Measurements from ENCODE around the gene OR10H1.

OR10H1 gene

DNA sequence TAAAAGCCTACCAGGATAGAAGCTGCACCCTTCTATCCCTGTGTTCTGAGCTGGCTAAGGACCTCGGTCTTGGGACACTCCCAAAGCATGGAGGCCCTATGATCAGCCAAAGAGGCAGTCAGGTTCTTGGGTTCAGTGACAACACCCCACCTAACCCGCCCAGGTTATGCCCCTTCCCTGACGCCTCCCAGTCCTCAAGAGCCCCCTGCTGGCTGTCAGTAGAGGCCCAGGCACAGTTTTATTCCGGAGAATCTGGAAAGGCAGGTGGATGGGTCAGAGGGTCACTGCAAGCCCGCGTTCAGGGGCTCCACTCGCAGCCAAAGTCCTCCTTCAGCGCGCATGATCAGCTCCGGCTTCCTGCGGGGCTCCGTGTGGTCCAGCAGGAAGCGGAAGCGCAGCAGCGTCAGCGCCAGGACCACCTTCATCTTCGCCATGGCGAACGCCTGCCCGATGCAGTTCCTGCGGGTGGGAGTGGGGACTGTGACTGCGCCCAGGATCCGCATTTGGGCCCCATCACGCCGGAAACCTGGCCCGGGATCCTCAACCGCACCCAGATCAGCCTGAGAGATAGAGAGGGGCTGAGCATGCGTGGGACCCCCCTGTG lies 55.4 kb downstream of the OR10H1 start:
- no peak for DNase-seq

DNA sequence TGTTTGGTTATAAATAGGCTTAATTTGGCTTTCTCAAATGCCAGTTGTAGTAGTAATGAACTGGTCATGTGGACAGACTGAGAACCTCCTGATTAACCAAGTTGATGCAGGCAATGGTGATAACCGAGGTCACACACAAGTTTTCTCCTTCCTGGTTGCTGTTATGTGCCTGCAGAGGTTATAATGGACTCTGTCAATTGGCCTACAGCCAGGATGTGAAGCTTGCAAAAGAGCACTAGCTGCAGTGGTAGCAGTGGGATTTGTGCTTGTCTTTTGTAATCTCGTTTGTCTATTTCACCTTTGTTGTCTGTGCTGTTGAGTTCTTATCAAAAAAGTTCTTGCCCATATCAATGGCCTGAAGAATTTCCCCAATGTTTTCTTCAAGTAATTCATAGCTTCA lies 57.1 kb downstream of the OR10H1 start:
- DNase-seq: no peak

Measured in NCI-H226 (cell line).